Sigmoid colon (tissue), 4 donors: ENCODE data around the gene PCAT6.

Source experiments
- EP300 ChIP-seq, 4 donors: sonication (generic); formaldehyde crosslinking; IDR thresholded peaks; one replicate each; pipeline ENCODE4 v1.6.1; 2017; ENCODE audit warnings: antibody characterized with exemption in 4 of 4
- POLR2A ChIP-seq, 2 donors: fragments of 450-650 bp; IDR thresholded peaks; one replicate each; pipeline ENCODE4 v1.6.1; 2016; ENCODE audit warnings: antibody characterized with exemption in 2 of 2, mild to moderate bottlenecking in 2 of 2, moderate library complexity in 2 of 2
- POLR2AphosphoS5 ChIP-seq, 4 donors: sonication (generic); formaldehyde crosslinking; IDR thresholded peaks; one replicate each; pipeline ENCODE4 v1.6.1; 2017; ENCODE audit warnings: antibody characterized with exemption in 4 of 4
- TF ChIP-seq, protein P1 (sequence below), 4 experiments: fragments of 450-650 bp in 3 of 4; fragments of 200-600 bp in 1 of 4; IDR thresholded peaks; one replicate each; pipeline ENCODE4 v1.5.1; 2016 to 2019; ENCODE audit warnings: antibody characterized with exemption in 4 of 4, mild to moderate bottlenecking in 3 of 4, moderate library complexity in 2 of 4

DNA sequence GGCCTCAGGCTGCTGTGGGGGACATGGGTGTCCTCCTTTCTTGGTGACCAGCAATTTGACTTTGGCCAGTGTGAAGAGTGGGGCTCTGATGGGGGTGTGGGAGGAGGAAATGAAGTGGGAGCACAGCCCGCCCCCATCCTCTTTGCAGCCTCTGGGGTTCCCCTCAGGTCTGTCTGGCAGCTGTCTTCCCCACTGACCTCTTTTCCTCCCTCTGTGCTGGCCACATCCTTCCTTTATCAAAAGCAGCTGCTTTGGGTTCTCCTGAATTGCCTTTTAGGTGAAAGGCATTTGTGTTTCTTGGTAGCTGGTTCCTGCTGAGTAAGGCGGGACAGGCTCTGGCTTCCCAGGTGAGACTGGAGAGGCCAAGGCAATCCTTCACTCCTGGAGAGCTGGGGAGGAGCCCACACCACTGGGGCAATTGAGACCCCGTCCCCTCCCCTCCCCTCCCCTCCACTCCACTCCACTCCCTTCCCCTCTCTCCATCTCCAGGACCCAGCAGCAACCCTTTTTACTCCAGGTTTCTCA, 24.9 kb downstream of the PCAT6 start:
- TF ChIP-seq EP300 (IDR thresholded peaks at IDR 0.05) (no peak), POLR2A (IDR thresholded peaks at IDR 0.05) (no peak), POLR2AphosphoS5 (IDR thresholded peaks at IDR 0.05) (no peak)
- TF ChIP-seq, protein P1, sequence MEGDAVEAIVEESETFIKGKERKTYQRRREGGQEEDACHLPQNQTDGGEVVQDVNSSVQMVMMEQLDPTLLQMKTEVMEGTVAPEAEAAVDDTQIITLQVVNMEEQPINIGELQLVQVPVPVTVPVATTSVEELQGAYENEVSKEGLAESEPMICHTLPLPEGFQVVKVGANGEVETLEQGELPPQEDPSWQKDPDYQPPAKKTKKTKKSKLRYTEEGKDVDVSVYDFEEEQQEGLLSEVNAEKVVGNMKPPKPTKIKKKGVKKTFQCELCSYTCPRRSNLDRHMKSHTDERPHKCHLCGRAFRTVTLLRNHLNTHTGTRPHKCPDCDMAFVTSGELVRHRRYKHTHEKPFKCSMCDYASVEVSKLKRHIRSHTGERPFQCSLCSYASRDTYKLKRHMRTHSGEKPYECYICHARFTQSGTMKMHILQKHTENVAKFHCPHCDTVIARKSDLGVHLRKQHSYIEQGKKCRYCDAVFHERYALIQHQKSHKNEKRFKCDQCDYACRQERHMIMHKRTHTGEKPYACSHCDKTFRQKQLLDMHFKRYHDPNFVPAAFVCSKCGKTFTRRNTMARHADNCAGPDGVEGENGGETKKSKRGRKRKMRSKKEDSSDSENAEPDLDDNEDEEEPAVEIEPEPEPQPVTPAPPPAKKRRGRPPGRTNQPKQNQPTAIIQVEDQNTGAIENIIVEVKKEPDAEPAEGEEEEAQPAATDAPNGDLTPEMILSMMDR (IDR thresholded peaks at IDR 0.05), result no peak
